Measurements from ENCODE around the gene ECHS1. TPM values are rescaled to one million over a fixed set of nuclear protein-coding genes. Genes with fewer than 3 reads are reported as not detected.
A peak's percentile ranks its signal among the peaks of the same experiment; 100 is the strongest.

ECHS1 gene
- total and polyA plus RNA-seq, 9 of the 15 experiments (the other 6 are each of a cell fraction or from before 2014, with no cell fraction given) = 16.6 to 100 (median 68.1) TPM

DNA sequence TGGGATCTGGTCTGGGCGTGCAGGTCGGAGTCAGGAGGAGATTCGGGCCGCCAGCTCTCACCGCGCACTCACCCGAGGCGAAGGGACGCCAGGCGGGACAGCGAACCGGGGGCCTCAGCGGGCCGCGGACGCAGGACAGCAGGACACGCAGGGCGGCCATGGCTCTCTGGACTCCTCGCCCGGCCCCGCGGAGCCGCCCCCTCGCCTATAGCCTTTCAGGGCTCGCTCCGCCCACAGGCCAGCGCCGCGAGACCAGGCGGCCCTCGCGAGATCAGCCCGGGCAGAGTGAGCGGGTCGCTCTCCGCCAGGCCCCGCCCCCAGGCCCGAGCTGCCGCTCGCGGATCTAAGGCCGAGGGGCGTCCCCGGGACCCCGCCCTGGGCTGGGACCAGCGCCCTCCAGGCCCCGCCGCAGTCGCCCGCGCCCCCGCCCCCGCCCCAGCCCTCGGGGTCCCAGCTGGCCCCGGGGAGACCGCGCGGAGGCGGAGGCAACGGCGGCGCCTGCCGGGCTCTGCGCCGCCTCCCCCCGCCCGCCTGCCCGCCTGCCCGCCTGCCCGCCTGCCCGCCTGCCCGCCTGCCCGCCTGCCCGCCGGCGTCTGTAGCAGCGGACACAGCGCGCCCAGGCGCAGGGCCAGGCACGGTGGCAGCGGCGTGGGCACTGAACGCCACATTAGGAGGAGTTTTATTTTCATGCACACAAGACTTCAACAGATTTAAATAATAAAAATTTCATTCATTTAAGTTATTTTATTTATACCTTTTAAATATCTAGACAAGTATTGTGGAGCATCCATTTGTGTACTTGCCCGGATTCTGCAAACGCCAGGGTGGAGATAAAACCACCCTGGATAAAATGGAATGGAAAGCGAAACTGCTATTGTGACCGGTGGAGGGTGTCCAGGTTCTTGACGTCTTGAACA is at the start of gene ECHS1 (continued):
- TF ChIP-seq E2F3 (CRISPR knock-in tag; IDR thresholded peaks at IDR 0.05) (no peak), ZFX (CRISPR knock-in tag; IDR thresholded peaks at IDR 0.05) (peak; percentile 52), NR2C1 (IDR thresholded peaks at IDR 0.05) (no peak), NR2C1 (tag; IDR thresholded peaks at IDR 0.05) (no peak), ZFPM2 (CRISPR knock-in tag; IDR thresholded peaks at IDR 0.05) (no peak), ZFP30 (CRISPR knock-in tag; IDR thresholded peaks at IDR 0.05; ENCODE audit: borderline replicate concordance) (no peak), ZC3H11A (IDR thresholded peaks at IDR 0.05; ENCODE audit: low read depth, low read length) (no peak), KLF6 (CRISPR knock-in tag; IDR thresholded peaks at IDR 0.05; ENCODE audit: borderline replicate concordance) (no peak), ZBTB17 (CRISPR knock-in tag; IDR thresholded peaks at IDR 0.05) (peak; percentile 83), ZNF282 (CRISPR knock-in tag; IDR thresholded peaks at IDR 0.05) (no peak), BCOR (IDR thresholded peaks at IDR 0.05) (no peak), KLF10 (CRISPR knock-in tag; IDR thresholded peaks at IDR 0.05) (no peak), RAD51 (IDR thresholded peaks at IDR 0.05; ENCODE audit: borderline replicate concordance, low read depth) (no peak), CC2D1A (IDR thresholded peaks at IDR 0.05) (no peak)
- TF ChIP-seq, protein P1, sequence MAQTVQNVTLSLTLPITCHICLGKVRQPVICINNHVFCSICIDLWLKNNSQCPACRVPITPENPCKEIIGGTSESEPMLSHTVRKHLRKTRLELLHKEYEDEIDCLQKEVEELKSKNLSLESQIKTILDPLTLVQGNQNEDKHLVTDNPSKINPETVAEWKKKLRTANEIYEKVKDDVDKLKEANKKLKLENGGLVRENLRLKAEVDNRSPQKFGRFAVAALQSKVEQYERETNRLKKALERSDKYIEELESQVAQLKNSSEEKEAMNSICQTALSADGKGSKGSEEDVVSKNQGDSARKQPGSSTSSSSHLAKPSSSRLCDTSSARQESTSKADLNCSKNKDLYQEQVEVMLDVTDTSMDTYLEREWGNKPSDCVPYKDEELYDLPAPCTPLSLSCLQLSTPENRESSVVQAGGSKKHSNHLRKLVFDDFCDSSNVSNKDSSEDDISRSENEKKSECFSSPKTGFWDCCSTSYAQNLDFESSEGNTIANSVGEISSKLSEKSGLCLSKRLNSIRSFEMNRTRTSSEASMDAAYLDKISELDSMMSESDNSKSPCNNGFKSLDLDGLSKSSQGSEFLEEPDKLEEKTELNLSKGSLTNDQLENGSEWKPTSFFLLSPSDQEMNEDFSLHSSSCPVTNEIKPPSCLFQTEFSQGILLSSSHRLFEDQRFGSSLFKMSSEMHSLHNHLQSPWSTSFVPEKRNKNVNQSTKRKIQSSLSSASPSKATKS (CRISPR knock-in tag; IDR thresholded peaks at IDR 0.05) = no peak
- TF ChIP-seq, protein P2, sequence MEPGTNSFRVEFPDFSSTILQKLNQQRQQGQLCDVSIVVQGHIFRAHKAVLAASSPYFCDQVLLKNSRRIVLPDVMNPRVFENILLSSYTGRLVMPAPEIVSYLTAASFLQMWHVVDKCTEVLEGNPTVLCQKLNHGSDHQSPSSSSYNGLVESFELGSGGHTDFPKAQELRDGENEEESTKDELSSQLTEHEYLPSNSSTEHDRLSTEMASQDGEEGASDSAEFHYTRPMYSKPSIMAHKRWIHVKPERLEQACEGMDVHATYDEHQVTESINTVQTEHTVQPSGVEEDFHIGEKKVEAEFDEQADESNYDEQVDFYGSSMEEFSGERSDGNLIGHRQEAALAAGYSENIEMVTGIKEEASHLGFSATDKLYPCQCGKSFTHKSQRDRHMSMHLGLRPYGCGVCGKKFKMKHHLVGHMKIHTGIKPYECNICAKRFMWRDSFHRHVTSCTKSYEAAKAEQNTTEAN (CRISPR knock-in tag; IDR thresholded peaks at IDR 0.05) = no peak
- TF ChIP-seq, protein P3, sequence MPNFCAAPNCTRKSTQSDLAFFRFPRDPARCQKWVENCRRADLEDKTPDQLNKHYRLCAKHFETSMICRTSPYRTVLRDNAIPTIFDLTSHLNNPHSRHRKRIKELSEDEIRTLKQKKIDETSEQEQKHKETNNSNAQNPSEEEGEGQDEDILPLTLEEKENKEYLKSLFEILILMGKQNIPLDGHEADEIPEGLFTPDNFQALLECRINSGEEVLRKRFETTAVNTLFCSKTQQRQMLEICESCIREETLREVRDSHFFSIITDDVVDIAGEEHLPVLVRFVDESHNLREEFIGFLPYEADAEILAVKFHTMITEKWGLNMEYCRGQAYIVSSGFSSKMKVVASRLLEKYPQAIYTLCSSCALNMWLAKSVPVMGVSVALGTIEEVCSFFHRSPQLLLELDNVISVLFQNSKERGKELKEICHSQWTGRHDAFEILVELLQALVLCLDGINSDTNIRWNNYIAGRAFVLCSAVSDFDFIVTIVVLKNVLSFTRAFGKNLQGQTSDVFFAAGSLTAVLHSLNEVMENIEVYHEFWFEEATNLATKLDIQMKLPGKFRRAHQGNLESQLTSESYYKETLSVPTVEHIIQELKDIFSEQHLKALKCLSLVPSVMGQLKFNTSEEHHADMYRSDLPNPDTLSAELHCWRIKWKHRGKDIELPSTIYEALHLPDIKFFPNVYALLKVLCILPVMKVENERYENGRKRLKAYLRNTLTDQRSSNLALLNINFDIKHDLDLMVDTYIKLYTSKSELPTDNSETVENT (CRISPR knock-in tag; IDR thresholded peaks at IDR 0.05) = no peak
- TF ChIP-seq, protein P4, sequence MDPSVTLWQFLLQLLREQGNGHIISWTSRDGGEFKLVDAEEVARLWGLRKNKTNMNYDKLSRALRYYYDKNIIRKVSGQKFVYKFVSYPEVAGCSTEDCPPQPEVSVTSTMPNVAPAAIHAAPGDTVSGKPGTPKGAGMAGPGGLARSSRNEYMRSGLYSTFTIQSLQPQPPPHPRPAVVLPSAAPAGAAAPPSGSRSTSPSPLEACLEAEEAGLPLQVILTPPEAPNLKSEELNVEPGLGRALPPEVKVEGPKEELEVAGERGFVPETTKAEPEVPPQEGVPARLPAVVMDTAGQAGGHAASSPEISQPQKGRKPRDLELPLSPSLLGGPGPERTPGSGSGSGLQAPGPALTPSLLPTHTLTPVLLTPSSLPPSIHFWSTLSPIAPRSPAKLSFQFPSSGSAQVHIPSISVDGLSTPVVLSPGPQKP (CRISPR knock-in tag; IDR thresholded peaks at IDR 0.05) = no peak
- TF ChIP-seq, protein P5, sequence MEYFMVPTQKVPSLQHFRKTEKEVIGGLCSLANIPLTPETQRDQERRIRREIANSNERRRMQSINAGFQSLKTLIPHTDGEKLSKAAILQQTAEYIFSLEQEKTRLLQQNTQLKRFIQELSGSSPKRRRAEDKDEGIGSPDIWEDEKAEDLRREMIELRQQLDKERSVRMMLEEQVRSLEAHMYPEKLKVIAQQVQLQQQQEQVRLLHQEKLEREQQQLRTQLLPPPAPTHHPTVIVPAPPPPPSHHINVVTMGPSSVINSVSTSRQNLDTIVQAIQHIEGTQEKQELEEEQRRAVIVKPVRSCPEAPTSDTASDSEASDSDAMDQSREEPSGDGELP (CRISPR knock-in tag; IDR thresholded peaks at IDR 0.05; ENCODE audit: borderline replicate concordance) = peak; percentile 60; the same call in 1 of the 2 replicates
- TF ChIP-seq, protein P6, sequence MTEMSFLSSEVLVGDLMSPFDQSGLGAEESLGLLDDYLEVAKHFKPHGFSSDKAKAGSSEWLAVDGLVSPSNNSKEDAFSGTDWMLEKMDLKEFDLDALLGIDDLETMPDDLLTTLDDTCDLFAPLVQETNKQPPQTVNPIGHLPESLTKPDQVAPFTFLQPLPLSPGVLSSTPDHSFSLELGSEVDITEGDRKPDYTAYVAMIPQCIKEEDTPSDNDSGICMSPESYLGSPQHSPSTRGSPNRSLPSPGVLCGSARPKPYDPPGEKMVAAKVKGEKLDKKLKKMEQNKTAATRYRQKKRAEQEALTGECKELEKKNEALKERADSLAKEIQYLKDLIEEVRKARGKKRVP (CRISPR knock-in tag; IDR thresholded peaks at IDR 0.05) = no peak
